ENCODE results near the gene EXOSC2.

DNA sequence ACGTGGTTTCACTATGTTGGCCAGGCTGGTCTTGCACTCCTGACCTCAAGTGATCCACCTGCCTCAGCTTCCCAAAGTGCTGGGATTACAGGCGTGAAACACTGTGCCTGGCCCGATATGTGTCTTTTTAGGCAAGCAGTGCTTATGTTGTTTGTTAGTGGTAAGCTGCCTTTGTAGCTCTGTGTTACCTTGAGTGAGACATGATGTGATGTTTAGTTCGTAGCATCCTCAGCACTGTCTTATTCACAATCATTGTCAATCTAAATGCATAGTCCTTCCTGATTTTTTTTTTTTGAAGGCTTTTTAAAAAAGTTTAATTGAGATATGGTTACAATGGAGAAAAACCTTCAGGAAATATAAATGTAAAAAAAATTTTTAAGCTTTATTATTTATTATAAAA, 45.5 kb downstream of the EXOSC2 start:
- TF ChIP-seq, protein P1, sequence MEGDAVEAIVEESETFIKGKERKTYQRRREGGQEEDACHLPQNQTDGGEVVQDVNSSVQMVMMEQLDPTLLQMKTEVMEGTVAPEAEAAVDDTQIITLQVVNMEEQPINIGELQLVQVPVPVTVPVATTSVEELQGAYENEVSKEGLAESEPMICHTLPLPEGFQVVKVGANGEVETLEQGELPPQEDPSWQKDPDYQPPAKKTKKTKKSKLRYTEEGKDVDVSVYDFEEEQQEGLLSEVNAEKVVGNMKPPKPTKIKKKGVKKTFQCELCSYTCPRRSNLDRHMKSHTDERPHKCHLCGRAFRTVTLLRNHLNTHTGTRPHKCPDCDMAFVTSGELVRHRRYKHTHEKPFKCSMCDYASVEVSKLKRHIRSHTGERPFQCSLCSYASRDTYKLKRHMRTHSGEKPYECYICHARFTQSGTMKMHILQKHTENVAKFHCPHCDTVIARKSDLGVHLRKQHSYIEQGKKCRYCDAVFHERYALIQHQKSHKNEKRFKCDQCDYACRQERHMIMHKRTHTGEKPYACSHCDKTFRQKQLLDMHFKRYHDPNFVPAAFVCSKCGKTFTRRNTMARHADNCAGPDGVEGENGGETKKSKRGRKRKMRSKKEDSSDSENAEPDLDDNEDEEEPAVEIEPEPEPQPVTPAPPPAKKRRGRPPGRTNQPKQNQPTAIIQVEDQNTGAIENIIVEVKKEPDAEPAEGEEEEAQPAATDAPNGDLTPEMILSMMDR (IDR thresholded peaks at IDR 0.05; ENCODE audit: low read length) = no peak
- no peak for TF ChIP-seq EZH2 (optimal IDR thresholded peaks at IDR 0.05; ENCODE audit: low read depth, low read length)

All from MM.1S (cell line).